T-helper 2 cell treated with Interferon-gamma antibody and Interleukin-4, amounts not matched to agents 5 μg/mL and 100 μg/mL, for 36 hours (primary cell): ENCODE results near the gene OTOP2.
"Not testable (repeated sequence)": the region's sequence is repeated elsewhere in the genome, so short reads cannot be mapped to it uniquely, and the experiment has no call there.

ENCODE experiments used
- DNase-seq: peaks from one replicate; pipeline ENCODE4 v3.0.0; 2021; ENCODE audit warnings: low spot score
- H3K27ac Mint-ChIP-seq: one replicate; pipeline ENCODE4 v1.8.0; 2021; ENCODE audit warnings: mild to moderate bottlenecking, mixed read lengths
- H3K27me3 Mint-ChIP-seq: one replicate; pipeline ENCODE4 v1.8.0; 2021; ENCODE audit warnings: low read depth, mixed read lengths
- H3K36me3 Mint-ChIP-seq: one replicate; pipeline ENCODE4 v1.8.0; 2021; ENCODE audit warnings: low read depth, mixed read lengths
- H3K4me1 Mint-ChIP-seq: one replicate; pipeline ENCODE4 v1.8.0; 2021; ENCODE audit warnings: low read depth, mixed read lengths
- H3K4me3 Mint-ChIP-seq: one replicate; pipeline ENCODE4 v1.8.0; 2022; ENCODE audit warnings: mild to moderate bottlenecking, moderate library complexity, mixed read lengths
- H3K9me3 Mint-ChIP-seq: one replicate; pipeline ENCODE4 v1.8.0; 2021; ENCODE audit warnings: mixed read lengths

Gene OTOP2

GRCh38 chr17:74960570-74961342 lies 36.7 kb downstream of the OTOP2 start:
- Mint-ChIP-seq H3K4me1 (peaks cover 4% of the 10 kb centered on the region), H3K27me3 (peaks cover 4% of the 10 kb centered on the region), H3K9me3 (no peaks in the 10 kb centered on the region), H3K4me3 (no peak overlapping the region), H3K27ac (no peak overlapping the region), H3K36me3 (no peaks in the 10 kb centered on the region)
- no peak for DNase-seq

GRCh38 chr17:74961657-74962350 lies 37.7 kb downstream of the OTOP2 start:
- Mint-ChIP-seq H3K4me3 (no peak overlapping the region), H3K27ac (no peak overlapping the region), H3K4me1 (peaks cover 4% of the 10 kb centered on the region), H3K9me3 (no peaks in the 10 kb centered on the region), H3K36me3 (no peaks in the 10 kb centered on the region), H3K27me3 (peaks cover 4% of the 10 kb centered on the region)
- DNase-seq = peak; percentile 68

- peaks cover 4% of the 10 kb centered on the region for H3K4me1 Mint-ChIP-seq
- H3K4me3 Mint-ChIP-seq = no peak overlapping the region
- H3K9me3 Mint-ChIP-seq = no peaks in the 10 kb centered on the region
- H3K27ac Mint-ChIP-seq = no peak overlapping the region
- DNase-seq = no peak
- H3K27me3 Mint-ChIP-seq = peaks cover 4% of the 10 kb centered on the region
- H3K36me3 Mint-ChIP-seq = no peaks in the 10 kb centered on the region
Measured at GRCh38 chr17:74962622-74963394, 38.7 kb downstream of the OTOP2 start.

- H3K36me3 Mint-ChIP-seq = no peaks in the 10 kb centered on the region
- no peak overlapping the region for H3K27ac Mint-ChIP-seq
- peaks cover 4% of the 10 kb centered on the region for H3K4me1 Mint-ChIP-seq
- no peak overlapping the region for H3K4me3 Mint-ChIP-seq
- no peak for DNase-seq
- H3K27me3 Mint-ChIP-seq = peaks cover 2% of the 10 kb centered on the region
- H3K9me3 Mint-ChIP-seq = no peaks in the 10 kb centered on the region
Measured at GRCh38 chr17:74963656-74964055, 39.6 kb downstream of the OTOP2 start.

- H3K27ac Mint-ChIP-seq = no peak overlapping the region
- no peak for DNase-seq
- H3K4me1 Mint-ChIP-seq = peaks cover 4% of the 10 kb centered on the region
- H3K4me3 Mint-ChIP-seq = no peak overlapping the region
- H3K36me3 Mint-ChIP-seq = no peaks in the 10 kb centered on the region
- H3K27me3 Mint-ChIP-seq = peaks cover 2% of the 10 kb centered on the region
- H3K9me3 Mint-ChIP-seq = no peaks in the 10 kb centered on the region
Measured at GRCh38 chr17:74964246-74964761, 40.2 kb downstream of the OTOP2 start.

- H3K9me3 Mint-ChIP-seq = no peaks in the 10 kb centered on the region
- no peak overlapping the region for H3K27ac Mint-ChIP-seq
- no peak overlapping the region for H3K4me3 Mint-ChIP-seq
- peaks cover 4% of the 10 kb centered on the region for H3K4me1 Mint-ChIP-seq
- H3K27me3 Mint-ChIP-seq = peaks cover 2% of the 10 kb centered on the region
- no peak for DNase-seq
- H3K36me3 Mint-ChIP-seq = no peaks in the 10 kb centered on the region
Measured at GRCh38 chr17:74964988-74965622, 41.0 kb downstream of the OTOP2 start.

- Mint-ChIP-seq H3K27ac (no peak overlapping the region), H3K27me3 (peaks cover 22% of the 10 kb centered on the region), H3K4me1 (peaks cover 3% of the 10 kb centered on the region), H3K4me3 (no peak overlapping the region), H3K9me3 (no peaks in the 10 kb centered on the region), H3K36me3 (no peaks in the 10 kb centered on the region)
- no peak for DNase-seq
Measured at GRCh38 chr17:74968361-74968780, 44.3 kb downstream of the OTOP2 start.

GRCh38 chr17:74969501-74969900 lies 45.4 kb downstream of the OTOP2 start:
- not testable (repeated sequence) for H3K27ac Mint-ChIP-seq, H3K4me3 Mint-ChIP-seq, H3K9me3 Mint-ChIP-seq, H3K4me1 Mint-ChIP-seq, DNase-seq, H3K36me3 Mint-ChIP-seq
- H3K27me3 Mint-ChIP-seq = peaks cover 29% of the 10 kb centered on the region

GRCh38 chr17:74970395-74970794 lies 46.3 kb downstream of the OTOP2 start:
- H3K9me3 Mint-ChIP-seq = no peaks in the 10 kb centered on the region
- H3K27ac Mint-ChIP-seq = no peak overlapping the region
- no peak overlapping the region for H3K4me3 Mint-ChIP-seq

GRCh38 chr17:74971069-74971841 lies 47.2 kb downstream of the OTOP2 start:
- DNase-seq = no peak
- peaks cover 3% of the 10 kb centered on the region for H3K4me1 Mint-ChIP-seq
- H3K9me3 Mint-ChIP-seq = no peaks in the 10 kb centered on the region
- H3K27me3 Mint-ChIP-seq = peaks cover 35% of the 10 kb centered on the region
- no peaks in the 10 kb centered on the region for H3K36me3 Mint-ChIP-seq
- peak overlapping the region; percentile 51 for H3K4me3 Mint-ChIP-seq
- H3K27ac Mint-ChIP-seq = no peak overlapping the region

More at GRCh38 chr17:74970395-74970794, 46.3 kb downstream of the OTOP2 start:
- peaks cover 3% of the 10 kb centered on the region for H3K4me1 Mint-ChIP-seq
- DNase-seq = no peak
- no peaks in the 10 kb centered on the region for H3K36me3 Mint-ChIP-seq
- H3K27me3 Mint-ChIP-seq = peaks cover 32% of the 10 kb centered on the region

- peaks cover 3% of the 10 kb centered on the region for H3K4me1 Mint-ChIP-seq
- no peaks in the 10 kb centered on the region for H3K9me3 Mint-ChIP-seq
- H3K36me3 Mint-ChIP-seq = no peaks in the 10 kb centered on the region
- peaks cover 35% of the 10 kb centered on the region for H3K27me3 Mint-ChIP-seq
- DNase-seq = no peak
- no peak overlapping the region for H3K4me3 Mint-ChIP-seq
- no peak overlapping the region for H3K27ac Mint-ChIP-seq
Measured at GRCh38 chr17:74971842-74972106, 47.7 kb downstream of the OTOP2 start.

- Mint-ChIP-seq H3K4me1 (peaks cover 3% of the 10 kb centered on the region), H3K36me3 (no peaks in the 10 kb centered on the region), H3K27ac (no peak within 1 kb of the TSS), H3K9me3 (no peaks in the 10 kb centered on the region), H3K27me3 (peaks cover 35% of the 10 kb centered on the region), H3K4me3 (peak within 1 kb of the TSS; percentile 81)
- DNase-seq = peak; percentile 41
Measured at GRCh38 chr17:74972107-74972972, 48.3 kb downstream of the OTOP2 start, which contains the start of gene HID1. Gene HID1, minus strand, starts transcription at chr17:74972759. Its CDS starts 103 bp downstream, at chr17:74972656.
